Measurements from ENCODE around the gene SEC16B.

The SEC16B gene

DNA sequence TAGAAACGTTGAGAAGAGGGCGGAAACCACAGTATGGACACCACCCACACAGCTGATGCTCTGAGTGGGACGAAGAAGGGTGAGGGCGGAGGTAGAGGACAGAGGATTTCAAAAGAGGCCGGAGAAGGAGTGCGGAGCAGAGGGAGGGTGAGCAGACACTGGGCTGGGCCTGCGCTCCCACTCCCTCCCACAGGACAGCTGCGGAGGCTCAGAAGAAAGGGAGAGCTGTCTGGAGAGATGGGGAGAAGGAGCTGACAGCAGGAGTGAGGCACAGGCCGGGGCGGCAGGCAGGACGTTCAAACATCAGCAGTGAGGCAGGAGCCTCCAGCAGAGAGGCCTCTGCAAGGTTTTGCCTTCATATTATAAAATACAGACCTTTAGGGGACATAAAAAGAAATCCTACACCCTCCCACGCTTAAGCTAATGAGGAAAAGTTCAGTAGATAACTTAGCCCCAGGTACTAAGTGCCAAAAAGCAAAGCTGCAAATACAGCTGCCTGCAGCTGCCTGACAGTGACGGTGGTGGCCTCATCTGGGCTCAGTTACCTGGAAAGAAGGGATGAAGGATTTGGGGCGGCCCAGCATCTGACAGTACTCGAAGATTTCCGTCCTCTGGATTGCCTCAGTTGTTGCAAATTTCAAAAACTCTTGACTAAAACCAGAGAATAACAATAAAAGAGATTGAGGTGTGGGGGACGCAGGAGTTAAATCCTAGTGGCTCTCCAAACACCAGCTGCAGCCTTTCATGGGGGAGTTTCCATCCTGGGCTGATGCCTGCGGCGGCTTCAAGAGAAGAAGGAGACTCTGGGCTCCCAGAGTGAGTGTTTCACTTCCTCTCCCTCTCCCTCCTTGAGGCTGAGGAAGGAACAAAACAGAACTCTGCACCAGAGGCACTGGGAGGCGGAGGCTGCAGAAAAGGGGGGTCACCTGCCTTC lies 25.6 kb downstream of the SEC16B start:
- H3K27ac ChIP-seq: no peak overlapping the region
- TF ChIP-seq, protein P1, sequence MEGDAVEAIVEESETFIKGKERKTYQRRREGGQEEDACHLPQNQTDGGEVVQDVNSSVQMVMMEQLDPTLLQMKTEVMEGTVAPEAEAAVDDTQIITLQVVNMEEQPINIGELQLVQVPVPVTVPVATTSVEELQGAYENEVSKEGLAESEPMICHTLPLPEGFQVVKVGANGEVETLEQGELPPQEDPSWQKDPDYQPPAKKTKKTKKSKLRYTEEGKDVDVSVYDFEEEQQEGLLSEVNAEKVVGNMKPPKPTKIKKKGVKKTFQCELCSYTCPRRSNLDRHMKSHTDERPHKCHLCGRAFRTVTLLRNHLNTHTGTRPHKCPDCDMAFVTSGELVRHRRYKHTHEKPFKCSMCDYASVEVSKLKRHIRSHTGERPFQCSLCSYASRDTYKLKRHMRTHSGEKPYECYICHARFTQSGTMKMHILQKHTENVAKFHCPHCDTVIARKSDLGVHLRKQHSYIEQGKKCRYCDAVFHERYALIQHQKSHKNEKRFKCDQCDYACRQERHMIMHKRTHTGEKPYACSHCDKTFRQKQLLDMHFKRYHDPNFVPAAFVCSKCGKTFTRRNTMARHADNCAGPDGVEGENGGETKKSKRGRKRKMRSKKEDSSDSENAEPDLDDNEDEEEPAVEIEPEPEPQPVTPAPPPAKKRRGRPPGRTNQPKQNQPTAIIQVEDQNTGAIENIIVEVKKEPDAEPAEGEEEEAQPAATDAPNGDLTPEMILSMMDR (IDR thresholded peaks at IDR 0.05): no peak
- no peak for TF ChIP-seq ZFX (IDR thresholded peaks at IDR 0.05; ENCODE audit: borderline replicate concordance)

DNA sequence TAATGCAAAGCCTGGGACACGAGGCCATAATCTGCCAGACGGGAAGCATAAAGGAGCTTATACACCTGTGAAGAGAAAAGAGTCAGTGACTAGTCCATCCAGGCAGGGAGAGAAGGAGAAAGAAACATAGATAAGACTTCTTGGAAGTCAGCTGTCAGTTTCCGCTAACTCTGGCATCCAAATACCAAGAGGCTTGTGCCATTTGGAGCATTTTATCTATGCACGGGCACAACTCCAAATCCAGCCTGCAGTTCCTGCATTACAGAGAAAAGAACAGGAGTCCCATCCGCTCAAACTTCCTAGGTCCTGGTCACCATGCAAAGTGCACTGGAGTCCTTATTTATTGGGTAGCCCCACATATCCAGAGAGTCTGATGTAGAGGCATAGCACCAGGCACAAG lies 27.9 kb downstream of the SEC16B start:
- no peak for TF ChIP-seq ZFX (IDR thresholded peaks at IDR 0.05; ENCODE audit: borderline replicate concordance)
- TF ChIP-seq, protein P1 (IDR thresholded peaks at IDR 0.05): no peak
- no peak overlapping the region for H3K27ac ChIP-seq

DNA sequence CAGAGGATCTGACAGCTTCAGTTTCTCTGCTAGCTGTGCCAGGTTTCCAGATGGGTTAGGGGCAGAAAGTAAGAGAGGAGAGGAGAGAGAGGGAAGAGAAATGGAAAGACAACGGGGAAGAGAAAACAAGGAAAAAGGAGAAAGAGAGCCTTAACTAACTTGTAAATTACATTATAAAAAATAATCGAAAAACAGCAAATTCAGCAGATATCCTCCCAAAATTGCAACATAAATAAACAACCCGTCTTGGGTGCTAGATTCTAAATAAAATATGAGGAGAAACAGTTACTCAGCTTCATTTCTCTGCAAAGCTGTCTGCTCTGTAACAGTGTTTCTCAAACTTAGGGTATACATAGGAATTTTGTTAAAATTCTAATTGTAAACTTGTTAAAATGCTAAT lies 29.2 kb downstream of the SEC16B start:
- TF ChIP-seq ZFX (IDR thresholded peaks at IDR 0.05; ENCODE audit: borderline replicate concordance): no peak
- TF ChIP-seq, protein P1 (IDR thresholded peaks at IDR 0.05): no peak
- H3K27ac ChIP-seq: no peak overlapping the region

DNA sequence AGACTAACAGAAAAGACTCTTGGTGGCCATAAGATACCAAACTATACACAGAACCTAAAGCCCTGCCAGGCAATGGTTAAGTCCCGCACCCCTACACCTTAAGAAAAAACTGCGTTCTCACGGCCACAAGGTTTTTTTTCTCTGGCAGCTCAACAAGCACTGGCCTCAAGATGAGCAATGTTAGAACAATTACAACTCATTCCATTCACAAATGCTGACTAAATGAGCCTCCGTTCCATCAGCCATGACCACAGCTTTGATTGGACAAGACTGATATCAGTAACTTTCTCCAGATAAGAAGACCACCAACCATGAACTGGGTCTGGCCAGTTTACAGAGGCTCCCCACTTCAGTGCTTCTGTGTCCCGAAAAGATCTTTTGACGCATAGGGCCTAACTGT lies 31.9 kb downstream of the SEC16B start:
- TF ChIP-seq, protein P1 (IDR thresholded peaks at IDR 0.05): no peak
- no peak overlapping the region for H3K27ac ChIP-seq

DNA sequence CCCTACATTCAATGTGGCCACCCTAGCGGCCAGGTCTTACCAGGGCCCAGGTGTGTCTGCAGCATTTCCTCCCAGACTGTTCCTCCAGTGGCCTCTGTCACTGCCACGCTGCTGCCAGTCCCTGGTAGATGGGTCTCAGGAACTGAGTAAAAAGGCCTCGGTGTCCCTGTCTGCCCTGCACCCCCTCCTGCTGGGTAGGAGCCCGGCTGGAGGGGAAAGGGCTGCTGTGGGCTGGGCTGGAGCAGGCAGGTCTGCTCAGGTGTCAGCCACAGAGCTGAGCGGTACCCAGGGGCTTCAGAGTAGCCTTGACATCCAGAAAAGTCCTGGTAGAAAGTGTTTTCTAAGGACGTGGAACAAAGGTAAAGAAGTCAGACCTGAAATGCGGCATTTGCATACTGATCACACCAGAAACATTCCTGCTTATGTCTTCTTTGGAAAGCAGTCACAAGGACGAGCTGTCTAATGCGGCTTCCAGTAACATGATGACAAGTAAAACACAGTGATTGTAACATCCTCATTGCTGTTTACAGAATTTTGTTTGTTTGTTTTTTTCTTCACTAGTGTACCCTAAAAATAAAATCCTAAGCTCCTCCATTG lies 32.6 kb downstream of the SEC16B start:
- TF ChIP-seq, protein P1 (IDR thresholded peaks at IDR 0.05): no peak
- TF ChIP-seq ZFX (IDR thresholded peaks at IDR 0.05; ENCODE audit: borderline replicate concordance): no peak
- no peak overlapping the region for H3K27ac ChIP-seq

DNA sequence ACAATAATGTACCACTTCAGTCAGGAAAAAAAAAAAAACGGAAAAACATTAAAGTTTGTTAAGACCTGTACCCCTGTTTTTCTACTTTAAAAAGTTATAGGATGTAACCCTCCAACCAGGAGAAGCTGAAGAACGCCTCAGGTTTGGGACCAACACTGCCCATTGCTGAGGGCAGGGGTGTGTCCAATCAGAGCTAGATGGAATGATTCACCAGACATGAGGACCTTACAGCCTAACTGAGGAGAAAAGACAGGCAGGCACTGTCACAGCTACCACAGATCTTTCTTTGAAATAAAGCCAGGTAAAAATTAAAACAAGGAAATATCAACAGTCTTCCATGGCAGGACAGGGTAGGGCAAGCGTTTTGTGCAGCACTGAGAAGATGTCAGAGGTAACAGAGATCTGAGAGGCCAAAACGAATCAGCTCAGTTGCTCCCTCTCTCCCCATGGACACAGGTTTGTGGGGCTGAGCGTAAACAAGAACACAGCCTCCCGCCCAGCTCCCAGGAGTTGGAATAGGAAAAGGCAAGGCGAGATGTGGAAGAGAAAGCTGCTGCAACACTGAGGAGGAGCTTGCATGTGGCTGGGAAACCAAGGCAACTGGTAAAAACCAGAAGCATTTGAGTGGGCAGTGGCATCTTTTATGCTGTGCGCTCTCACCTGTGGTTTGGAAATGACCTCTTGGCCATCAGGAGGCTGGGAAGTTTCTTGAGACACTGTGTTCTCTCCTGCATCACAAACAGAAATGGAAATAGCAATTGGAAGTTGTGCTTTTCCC lies 34.0 kb downstream of the SEC16B start:
- no peak overlapping the region for H3K27ac ChIP-seq
- TF ChIP-seq, protein P1 (IDR thresholded peaks at IDR 0.05): no peak
- TF ChIP-seq ZFX (IDR thresholded peaks at IDR 0.05; ENCODE audit: borderline replicate concordance): no peak
